HCT116 (cell line): ENCODE data around the gene EXOC6B.

Experiments used
- ATF3 ChIP-seq: IDR thresholded peaks from 2 replicates; pipeline ENCODE4 v1.6.1; 2012
- CEBPB ChIP-seq: IDR thresholded peaks from 2 replicates; pipeline ENCODE4 v1.6.1; 2012; ENCODE audit warnings: low read depth
- CTCF ChIP-seq, 3 experiments: fragments of 200-600 bp in 1 of 3; sonication (generic) in 1 of 3; IDR thresholded peaks in 2 of 3; conservative IDR thresholded peaks in 1 of 3; 2 replicates each; pipeline ENCODE4 v1.5.1; 2012 to 2017; ENCODE audit warnings: low read depth in 2 of 3, low read length in 2 of 3, antibody characterized with exemption in 1 of 3, borderline replicate concordance in 1 of 3, control low read depth in 1 of 3, mild to moderate bottlenecking in 1 of 3, mixed read lengths in 1 of 3, mixed run types in 1 of 3, moderate library complexity in 1 of 3; ENCODE audit not compliant: insufficient read depth in 1 of 3
- EGR1 ChIP-seq: IDR thresholded peaks from 2 replicates; pipeline ENCODE4 v1.6.1; 2012; ENCODE audit warnings: low read depth
- EZH2 ChIP-seq: fragments of 200-600 bp; sonication (generic); IDR thresholded peaks from 2 replicates; pipeline ENCODE4 v1.6.1; 2017; ENCODE audit warnings: antibody characterized with exemption, mixed run types
- POLR2A ChIP-seq: IDR thresholded peaks from 2 replicates; pipeline ENCODE4 v1.7.0; 2011; ENCODE audit warnings: borderline replicate concordance; ENCODE audit not compliant: insufficient read depth, insufficient read length; ENCODE audit errors: extremely low read depth
- POLR2AphosphoS5 ChIP-seq: IDR thresholded peaks from 2 replicates; pipeline ENCODE4 v1.6.1; 2011; ENCODE audit warnings: mild to moderate bottlenecking, low read depth, low read length, moderate library complexity
- SP1 ChIP-seq: IDR thresholded peaks from 2 replicates; pipeline ENCODE4 v1.6.1; 2012; ENCODE audit warnings: low read depth
- SRF ChIP-seq: IDR thresholded peaks from 2 replicates; pipeline ENCODE4 v1.6.1; 2012; ENCODE audit warnings: low read depth
- YY1 ChIP-seq: IDR thresholded peaks from 2 replicates; pipeline ENCODE4 v1.6.1; 2011; ENCODE audit warnings: low read length, low read depth, moderate library complexity, mild to moderate bottlenecking; ENCODE audit not compliant: insufficient replicate concordance; ENCODE audit errors: extremely low read depth
- ZNF274 ChIP-seq: fragments of 200-500 bp; sonication (Bioruptor generic); IDR thresholded peaks from 2 replicates; pipeline ENCODE4 v1.6.1; 2014; ENCODE audit warnings: mild to moderate bottlenecking, low read depth, low read length, inconsistent platforms
- TF ChIP-seq, protein P1 (sequence below): IDR thresholded peaks from 2 replicates; pipeline ENCODE4 v1.6.1; 2012; ENCODE audit warnings: low read depth
- TF ChIP-seq, protein P2 (sequence below): IDR thresholded peaks from 2 replicates; pipeline ENCODE4 v1.6.1; 2012

DNA sequence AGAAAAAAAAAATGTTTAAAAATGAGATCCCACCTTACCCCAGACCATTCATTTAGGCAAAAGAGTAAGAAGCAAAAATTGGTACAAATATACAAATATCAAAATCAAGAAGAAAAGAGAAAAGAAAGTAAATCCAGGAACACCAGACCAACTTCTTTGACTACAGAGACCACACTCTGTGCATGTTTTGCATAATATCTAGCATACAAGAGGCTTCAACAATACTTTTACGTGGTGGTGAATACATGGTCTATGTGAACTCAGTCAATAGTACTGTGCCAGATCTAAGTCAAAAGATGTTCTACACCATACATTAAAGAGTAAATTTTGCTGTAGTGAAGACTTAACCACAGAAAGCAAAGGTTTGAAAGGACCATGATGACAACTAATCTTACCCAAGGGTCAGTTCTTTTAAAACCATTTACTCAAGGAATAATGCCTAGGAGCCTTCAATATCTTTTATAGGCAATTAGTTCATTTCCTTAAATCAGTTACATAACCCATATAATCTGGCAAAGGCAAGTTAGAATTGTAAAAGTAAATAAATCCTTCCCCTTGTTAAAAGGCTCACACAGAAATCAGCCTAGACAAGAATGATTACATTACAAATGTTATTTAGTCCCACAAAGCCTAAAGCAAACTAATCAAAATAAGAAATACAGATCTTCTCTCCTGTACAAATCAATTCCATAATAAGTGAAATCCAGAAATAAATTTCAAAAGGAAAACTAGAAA lies 115.2 kb downstream of the EXOC6B start:
- TF ChIP-seq CTCF (IDR thresholded peaks at IDR 0.05 in 2 of 3, conservative IDR thresholded peaks at IDR 0.05 in 1 of 3; ENCODE audit: borderline replicate concordance in 1 of 3, insufficient read depth in 1 of 3, low read depth in 2 of 3, low read length in 2 of 3) (no peak), EZH2 (no peak), EGR1 (no peak), POLR2A (no peak), CEBPB (no peak), YY1 (no peak), ZNF274 (no peak), POLR2AphosphoS5 (no peak), SP1 (no peak), SRF (no peak), ATF3 (no peak)
- TF ChIP-seq, protein P1, sequence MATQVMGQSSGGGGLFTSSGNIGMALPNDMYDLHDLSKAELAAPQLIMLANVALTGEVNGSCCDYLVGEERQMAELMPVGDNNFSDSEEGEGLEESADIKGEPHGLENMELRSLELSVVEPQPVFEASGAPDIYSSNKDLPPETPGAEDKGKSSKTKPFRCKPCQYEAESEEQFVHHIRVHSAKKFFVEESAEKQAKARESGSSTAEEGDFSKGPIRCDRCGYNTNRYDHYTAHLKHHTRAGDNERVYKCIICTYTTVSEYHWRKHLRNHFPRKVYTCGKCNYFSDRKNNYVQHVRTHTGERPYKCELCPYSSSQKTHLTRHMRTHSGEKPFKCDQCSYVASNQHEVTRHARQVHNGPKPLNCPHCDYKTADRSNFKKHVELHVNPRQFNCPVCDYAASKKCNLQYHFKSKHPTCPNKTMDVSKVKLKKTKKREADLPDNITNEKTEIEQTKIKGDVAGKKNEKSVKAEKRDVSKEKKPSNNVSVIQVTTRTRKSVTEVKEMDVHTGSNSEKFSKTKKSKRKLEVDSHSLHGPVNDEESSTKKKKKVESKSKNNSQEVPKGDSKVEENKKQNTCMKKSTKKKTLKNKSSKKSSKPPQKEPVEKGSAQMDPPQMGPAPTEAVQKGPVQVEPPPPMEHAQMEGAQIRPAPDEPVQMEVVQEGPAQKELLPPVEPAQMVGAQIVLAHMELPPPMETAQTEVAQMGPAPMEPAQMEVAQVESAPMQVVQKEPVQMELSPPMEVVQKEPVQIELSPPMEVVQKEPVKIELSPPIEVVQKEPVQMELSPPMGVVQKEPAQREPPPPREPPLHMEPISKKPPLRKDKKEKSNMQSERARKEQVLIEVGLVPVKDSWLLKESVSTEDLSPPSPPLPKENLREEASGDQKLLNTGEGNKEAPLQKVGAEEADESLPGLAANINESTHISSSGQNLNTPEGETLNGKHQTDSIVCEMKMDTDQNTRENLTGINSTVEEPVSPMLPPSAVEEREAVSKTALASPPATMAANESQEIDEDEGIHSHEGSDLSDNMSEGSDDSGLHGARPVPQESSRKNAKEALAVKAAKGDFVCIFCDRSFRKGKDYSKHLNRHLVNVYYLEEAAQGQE = no peak
- TF ChIP-seq, protein P2, sequence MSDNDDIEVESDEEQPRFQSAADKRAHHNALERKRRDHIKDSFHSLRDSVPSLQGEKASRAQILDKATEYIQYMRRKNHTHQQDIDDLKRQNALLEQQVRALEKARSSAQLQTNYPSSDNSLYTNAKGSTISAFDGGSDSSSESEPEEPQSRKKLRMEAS = no peak
